GM10266 (cell line): ENCODE data around the gene ZDHHC4.

Experiments used
- DNase-seq: peaks from one replicate; pipeline ENCODE4 v3.0.0; 2012; ENCODE audit errors: extremely low spot score
- CTCF ChIP-seq: IDR thresholded peaks from 2 replicates; pipeline ENCODE4 v1.5.1; 2012; ENCODE audit warnings: mild to moderate bottlenecking, low read depth; ENCODE audit not compliant: control insufficient read depth, insufficient read depth; ENCODE audit errors: missing control alignments

Gene ZDHHC4

GRCh38 chr7:6533893-6534495 lies 43.3 kb upstream of the ZDHHC4 start:
- DNase-seq = peak; percentile 63
- TF ChIP-seq CTCF = no peak

GRCh38 chr7:6536262-6537260 lies 40.7 kb upstream of the ZDHHC4 start:
- no peak for TF ChIP-seq CTCF
- DNase-seq = peak; percentile 69

GRCh38 chr7:6542368-6542767 lies 34.9 kb upstream of the ZDHHC4 start:
- TF ChIP-seq CTCF = no peak
- DNase-seq = no peak

GRCh38 chr7:6545398-6546126 lies 31.7 kb upstream of the ZDHHC4 start:
- TF ChIP-seq CTCF = no peak

GRCh38 chr7:6546498-6547251 lies 30.6 kb upstream of the ZDHHC4 start:
- no peak for TF ChIP-seq CTCF

More at GRCh38 chr7:6545398-6546126, 31.7 kb upstream of the ZDHHC4 start:
- DNase-seq = no peak

GRCh38 chr7:6547400-6547799 lies 29.9 kb upstream of the ZDHHC4 start:
- TF ChIP-seq CTCF = no peak
- DNase-seq = no peak

More at GRCh38 chr7:6546498-6547251, 30.6 kb upstream of the ZDHHC4 start:
- no peak for DNase-seq
